ENCODE measurements around the gene C3orf20.

The C3orf20 gene

GRCh38 chr3:14772533-14773138 lies 97.7 kb downstream of the C3orf20 start:
- DNase-seq (ENCODE audit: extremely low read depth in 1 of 2, low read depth in 1 of 2), result no peak

GRCh38 chr3:14773281-14773680 lies 98.3 kb downstream of the C3orf20 start:
- DNase-seq (ENCODE audit: extremely low read depth in 1 of 2, low read depth in 1 of 2), result no peak

- no peak for DNase-seq (ENCODE audit: extremely low read depth in 1 of 2, low read depth in 1 of 2)
Measured at GRCh38 chr3:14773691-14774128, 98.8 kb downstream of the C3orf20 start.

- no peak for DNase-seq (ENCODE audit: extremely low read depth in 1 of 2, low read depth in 1 of 2)
Measured at GRCh38 chr3:14774431-14774830, 99.5 kb downstream of the C3orf20 start.

- DNase-seq (ENCODE audit: extremely low read depth in 1 of 2, low read depth in 1 of 2), result no peak
Measured at GRCh38 chr3:14775011-14775410, 100.1 kb downstream of the C3orf20 start.

GRCh38 chr3:14775563-14775962 lies 100.6 kb downstream of the C3orf20 start:
- no peak for DNase-seq (ENCODE audit: extremely low read depth in 1 of 2, low read depth in 1 of 2)

GRCh38 chr3:14779069-14779685 lies 104.2 kb downstream of the C3orf20 start:
- DNase-seq (ENCODE audit: extremely low read depth in 1 of 2, low read depth in 1 of 2), result no peak

- no peak for DNase-seq (ENCODE audit: extremely low read depth in 1 of 2, low read depth in 1 of 2)
Measured at GRCh38 chr3:14780927-14781507, 106.1 kb downstream of the C3orf20 start.

GRCh38 chr3:14783480-14784086 lies 108.6 kb downstream of the C3orf20 start:
- DNase-seq (ENCODE audit: extremely low read depth in 1 of 2, low read depth in 1 of 2), result no peak

- DNase-seq (ENCODE audit: extremely low read depth in 1 of 2, low read depth in 1 of 2), result no peak
Measured at GRCh38 chr3:14784087-14784681, 109.2 kb downstream of the C3orf20 start.

- DNase-seq (ENCODE audit: extremely low read depth in 1 of 2, low read depth in 1 of 2), result no peak
Measured at GRCh38 chr3:14785207-14786155, 110.5 kb downstream of the C3orf20 start.

- no peak for DNase-seq (ENCODE audit: extremely low read depth in 1 of 2, low read depth in 1 of 2)
Measured at GRCh38 chr3:14786369-14786768, 111.4 kb downstream of the C3orf20 start.

GRCh38 chr3:14787630-14788029 lies 112.7 kb downstream of the C3orf20 start:
- DNase-seq (ENCODE audit: extremely low read depth in 1 of 2, low read depth in 1 of 2), result no peak

GRCh38 chr3:14788644-14789043 lies 113.7 kb downstream of the C3orf20 start:
- no peak for DNase-seq (ENCODE audit: extremely low read depth in 1 of 2, low read depth in 1 of 2)

GRCh38 chr3:14789221-14789620 lies 114.3 kb downstream of the C3orf20 start:
- DNase-seq (ENCODE audit: extremely low read depth in 1 of 2, low read depth in 1 of 2), result no peak

GRCh38 chr3:14789640-14790285 lies 114.8 kb downstream of the C3orf20 start:
- DNase-seq (ENCODE audit: extremely low read depth in 1 of 2, low read depth in 1 of 2), result no peak

GRCh38 chr3:14791343-14791945 lies 116.5 kb downstream of the C3orf20 start:
- DNase-seq (ENCODE audit: extremely low read depth in 1 of 2, low read depth in 1 of 2), result peak; percentile 17 to 42

- DNase-seq (ENCODE audit: extremely low read depth in 1 of 2, low read depth in 1 of 2), result no peak
Measured at GRCh38 chr3:14792691-14793121, 117.8 kb downstream of the C3orf20 start.

- DNase-seq (ENCODE audit: extremely low read depth in 1 of 2, low read depth in 1 of 2), result no peak
Measured at GRCh38 chr3:14793126-14793857, 118.4 kb downstream of the C3orf20 start.
